ENCODE data around the gene TBL1X. TPM values are rescaled to one million over a fixed set of nuclear protein-coding genes. Genes with fewer than 3 reads are reported as not detected.

The TBL1X gene
- total RNA-seq, 1 donor = 30.7 TPM

GRCh38 chrX:9586992-9587392 lies 122.1 kb downstream of the TBL1X start:
- no peak for TF ChIP-seq CTCF (IDR thresholded peaks at IDR 0.05; ENCODE audit: insufficient read depth, low read depth, low read length)
- no peak for DNase-seq (ENCODE audit: low read depth)
- H3K4me3 ChIP-seq (ENCODE audit: low read depth, low read length) = no peak overlapping the region

- no peak for DNase-seq (ENCODE audit: low read depth)
- no peak overlapping the region for H3K4me3 ChIP-seq (ENCODE audit: low read depth, low read length)
- TF ChIP-seq CTCF (IDR thresholded peaks at IDR 0.05; ENCODE audit: insufficient read depth, low read depth, low read length) = no peak
Measured at GRCh38 chrX:9587642-9588041, 122.8 kb downstream of the TBL1X start.

GRCh38 chrX:9591496-9591895 lies 126.6 kb downstream of the TBL1X start:
- DNase-seq (ENCODE audit: low read depth) = no peak
- H3K4me3 ChIP-seq (ENCODE audit: low read depth, low read length) = no peak overlapping the region
- no peak for TF ChIP-seq CTCF (IDR thresholded peaks at IDR 0.05; ENCODE audit: insufficient read depth, low read depth, low read length)

GRCh38 chrX:9593756-9594155 lies 128.9 kb downstream of the TBL1X start:
- TF ChIP-seq CTCF (IDR thresholded peaks at IDR 0.05; ENCODE audit: insufficient read depth, low read depth, low read length) = no peak
- no peak for DNase-seq (ENCODE audit: low read depth)
- no peak overlapping the region for H3K4me3 ChIP-seq (ENCODE audit: low read depth, low read length)

GRCh38 chrX:9595174-9595573 lies 130.3 kb downstream of the TBL1X start:
- TF ChIP-seq CTCF (IDR thresholded peaks at IDR 0.05; ENCODE audit: insufficient read depth, low read depth, low read length) = no peak
- no peak overlapping the region for H3K4me3 ChIP-seq (ENCODE audit: low read depth, low read length)
- peak; percentile 21 for DNase-seq (ENCODE audit: low read depth)

GRCh38 chrX:9596837-9597236 lies 132.0 kb downstream of the TBL1X start:
- no peak for DNase-seq (ENCODE audit: low read depth)
- H3K4me3 ChIP-seq (ENCODE audit: low read depth, low read length) = no peak overlapping the region
- no peak for TF ChIP-seq CTCF (IDR thresholded peaks at IDR 0.05; ENCODE audit: insufficient read depth, low read depth, low read length)

- DNase-seq (ENCODE audit: low read depth) = no peak
- TF ChIP-seq CTCF (IDR thresholded peaks at IDR 0.05; ENCODE audit: insufficient read depth, low read depth, low read length) = no peak
- no peak overlapping the region for H3K4me3 ChIP-seq (ENCODE audit: low read depth, low read length)
Measured at GRCh38 chrX:9597361-9598035, 132.6 kb downstream of the TBL1X start.
